ENCODE results near the gene APOF. TPM values are rescaled to one million over a fixed set of nuclear protein-coding genes. Genes with fewer than 3 reads are reported as not detected.

Gene APOF
- total and polyA plus RNA-seq, 2 of the 13 experiments (the other 11 are each of a cell fraction or from before 2014, with no cell fraction given), result 3.3 to 23.9 TPM

DNA sequence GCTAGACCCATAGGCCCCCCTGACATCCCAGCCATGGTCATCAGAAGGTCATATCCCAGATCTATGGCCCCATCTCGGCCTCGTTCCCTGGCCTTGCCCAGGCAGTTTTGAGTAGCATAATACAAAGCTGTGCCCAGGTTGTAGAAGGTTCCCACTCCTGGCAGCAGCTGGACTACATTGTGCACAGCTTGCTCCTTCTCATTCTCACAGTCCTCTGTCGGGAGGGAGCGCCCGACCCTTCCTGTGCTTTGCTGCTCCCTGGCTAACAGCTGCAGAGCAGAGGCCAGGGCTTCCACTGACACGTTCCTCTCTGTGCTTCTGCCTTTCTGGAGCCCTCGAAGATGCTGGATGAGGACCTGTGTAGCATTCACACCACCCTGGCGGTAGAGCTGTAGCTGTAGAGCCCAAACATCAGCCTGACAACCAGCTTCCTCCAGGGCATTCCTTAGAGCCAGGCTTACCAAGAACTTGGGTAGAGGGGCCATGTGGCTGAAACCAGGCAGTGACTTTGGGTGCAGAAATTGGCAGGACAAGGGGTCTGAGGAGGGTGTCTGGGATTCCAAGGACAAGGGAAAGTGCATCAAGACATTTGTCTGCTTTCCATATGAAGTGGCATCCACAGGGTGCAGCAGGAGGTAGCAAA, 1.0 kb downstream of the APOF start (continued):
- TF ChIP-seq, protein P1, sequence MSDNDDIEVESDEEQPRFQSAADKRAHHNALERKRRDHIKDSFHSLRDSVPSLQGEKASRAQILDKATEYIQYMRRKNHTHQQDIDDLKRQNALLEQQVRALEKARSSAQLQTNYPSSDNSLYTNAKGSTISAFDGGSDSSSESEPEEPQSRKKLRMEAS (IDR thresholded peaks at IDR 0.05), result no peak
- TF ChIP-seq KDM5A (IDR thresholded peaks at IDR 0.05; ENCODE audit: borderline replicate concordance, low read length) (no peak), MXD1 (CRISPR knock-in tag; IDR thresholded peaks at IDR 0.05) (no peak), ZNF879 (CRISPR knock-in tag; IDR thresholded peaks at IDR 0.05) (no peak), ZNF280B (CRISPR knock-in tag; IDR thresholded peaks at IDR 0.05; ENCODE audit: borderline replicate concordance) (no peak), CHD2 (IDR thresholded peaks at IDR 0.05; ENCODE audit: low read depth, low read length) (no peak), ZNF83 (CRISPR knock-in tag; IDR thresholded peaks at IDR 0.05; ENCODE audit: borderline replicate concordance) (0 out of 2 replicates have a peak, but pooled peaks have one; percentile 4), KLF13 (CRISPR knock-in tag; IDR thresholded peaks at IDR 0.05) (no peak), NFATC3 (CRISPR knock-in tag; IDR thresholded peaks at IDR 0.05) (no peak), KAT7 (CRISPR knock-in tag; IDR thresholded peaks at IDR 0.05; ENCODE audit: borderline replicate concordance) (peak; percentile 2; the same call in 1 of the 2 replicates), NCOA5 (CRISPR knock-in tag; IDR thresholded peaks at IDR 0.05) (no peak), ZKSCAN5 (CRISPR knock-in tag; IDR thresholded peaks at IDR 0.05) (no peak), HNRNPL (IDR thresholded peaks at IDR 0.05; ENCODE audit: low read depth, low read length) (no peak), ZNF678 (CRISPR knock-in tag; IDR thresholded peaks at IDR 0.05) (peak; percentile 25; the same call in 1 of the 2 replicates), GABPA (IDR thresholded peaks at IDR 0.05; ENCODE audit: low read depth, low read length) (no peak), GABPA (CRISPR knock-in tag; IDR thresholded peaks at IDR 0.05; ENCODE audit: low read depth) (no peak), CREM (IDR thresholded peaks at IDR 0.05) (no peak), CREM (CRISPR knock-in tag; IDR thresholded peaks at IDR 0.05) (no peak), ZNF572 (CRISPR knock-in tag; IDR thresholded peaks at IDR 0.05) (peak; percentile 66; the same call in 1 of the 2 replicates), HDAC1 (CRISPR knock-in tag; IDR thresholded peaks at IDR 0.05) (0 out of 2 replicates have a peak, but pooled peaks have one; percentile 25), JARID2 (CRISPR knock-in tag; IDR thresholded peaks at IDR 0.05; ENCODE audit: insufficient replicate concordance) (no peak)
- TF ChIP-seq, protein P2, sequence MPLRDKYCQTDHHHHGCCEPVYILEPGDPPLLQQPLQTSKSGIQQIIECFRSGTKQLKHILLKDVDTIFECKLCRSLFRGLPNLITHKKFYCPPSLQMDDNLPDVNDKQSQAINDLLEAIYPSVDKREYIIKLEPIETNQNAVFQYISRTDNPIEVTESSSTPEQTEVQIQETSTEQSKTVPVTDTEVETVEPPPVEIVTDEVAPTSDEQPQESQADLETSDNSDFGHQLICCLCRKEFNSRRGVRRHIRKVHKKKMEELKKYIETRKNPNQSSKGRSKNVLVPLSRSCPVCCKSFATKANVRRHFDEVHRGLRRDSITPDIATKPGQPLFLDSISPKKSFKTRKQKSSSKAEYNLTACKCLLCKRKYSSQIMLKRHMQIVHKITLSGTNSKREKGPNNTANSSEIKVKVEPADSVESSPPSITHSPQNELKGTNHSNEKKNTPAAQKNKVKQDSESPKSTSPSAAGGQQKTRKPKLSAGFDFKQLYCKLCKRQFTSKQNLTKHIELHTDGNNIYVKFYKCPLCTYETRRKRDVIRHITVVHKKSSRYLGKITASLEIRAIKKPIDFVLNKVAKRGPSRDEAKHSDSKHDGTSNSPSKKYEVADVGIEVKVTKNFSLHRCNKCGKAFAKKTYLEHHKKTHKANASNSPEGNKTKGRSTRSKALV (CRISPR knock-in tag; IDR thresholded peaks at IDR 0.05), result 0 out of 2 replicates have a peak, but pooled peaks have one; percentile 4
- TF ChIP-seq, protein P3, sequence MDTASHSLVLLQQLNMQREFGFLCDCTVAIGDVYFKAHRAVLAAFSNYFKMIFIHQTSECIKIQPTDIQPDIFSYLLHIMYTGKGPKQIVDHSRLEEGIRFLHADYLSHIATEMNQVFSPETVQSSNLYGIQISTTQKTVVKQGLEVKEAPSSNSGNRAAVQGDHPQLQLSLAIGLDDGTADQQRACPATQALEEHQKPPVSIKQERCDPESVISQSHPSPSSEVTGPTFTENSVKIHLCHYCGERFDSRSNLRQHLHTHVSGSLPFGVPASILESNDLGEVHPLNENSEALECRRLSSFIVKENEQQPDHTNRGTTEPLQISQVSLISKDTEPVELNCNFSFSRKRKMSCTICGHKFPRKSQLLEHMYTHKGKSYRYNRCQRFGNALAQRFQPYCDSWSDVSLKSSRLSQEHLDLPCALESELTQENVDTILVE (CRISPR knock-in tag; IDR thresholded peaks at IDR 0.05), result no peak
- TF ChIP-seq, protein P4, sequence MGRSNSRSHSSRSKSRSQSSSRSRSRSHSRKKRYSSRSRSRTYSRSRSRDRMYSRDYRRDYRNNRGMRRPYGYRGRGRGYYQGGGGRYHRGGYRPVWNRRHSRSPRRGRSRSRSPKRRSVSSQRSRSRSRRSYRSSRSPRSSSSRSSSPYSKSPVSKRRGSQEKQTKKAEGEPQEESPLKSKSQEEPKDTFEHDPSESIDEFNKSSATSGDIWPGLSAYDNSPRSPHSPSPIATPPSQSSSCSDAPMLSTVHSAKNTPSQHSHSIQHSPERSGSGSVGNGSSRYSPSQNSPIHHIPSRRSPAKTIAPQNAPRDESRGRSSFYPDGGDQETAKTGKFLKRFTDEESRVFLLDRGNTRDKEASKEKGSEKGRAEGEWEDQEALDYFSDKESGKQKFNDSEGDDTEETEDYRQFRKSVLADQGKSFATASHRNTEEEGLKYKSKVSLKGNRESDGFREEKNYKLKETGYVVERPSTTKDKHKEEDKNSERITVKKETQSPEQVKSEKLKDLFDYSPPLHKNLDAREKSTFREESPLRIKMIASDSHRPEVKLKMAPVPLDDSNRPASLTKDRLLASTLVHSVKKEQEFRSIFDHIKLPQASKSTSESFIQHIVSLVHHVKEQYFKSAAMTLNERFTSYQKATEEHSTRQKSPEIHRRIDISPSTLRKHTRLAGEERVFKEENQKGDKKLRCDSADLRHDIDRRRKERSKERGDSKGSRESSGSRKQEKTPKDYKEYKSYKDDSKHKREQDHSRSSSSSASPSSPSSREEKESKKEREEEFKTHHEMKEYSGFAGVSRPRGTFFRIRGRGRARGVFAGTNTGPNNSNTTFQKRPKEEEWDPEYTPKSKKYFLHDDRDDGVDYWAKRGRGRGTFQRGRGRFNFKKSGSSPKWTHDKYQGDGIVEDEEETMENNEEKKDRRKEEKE (IDR thresholded peaks at IDR 0.05), result no peak
